WERI-Rb-1 (cell line): ENCODE data around the gene ALDOA.

Experiments
- DNase-seq: peaks from one replicate; pipeline ENCODE4 v3.0.0-alpha.2; 2020
- H3K27ac ChIP-seq: fragments of 250-450 bp; sonication (Bioruptor Pico); 2 replicates; pipeline ENCODE4 v1.5.1; 2020; ENCODE audit warnings: mild to moderate bottlenecking, moderate library complexity
- H3K27me3 ChIP-seq: fragments of 250-450 bp; sonication (Bioruptor Pico); 2 replicates; pipeline ENCODE4 v1.5.1; 2021; ENCODE audit warnings: mild to moderate bottlenecking, low read depth, moderate library complexity; ENCODE audit not compliant: insufficient read depth, severe bottlenecking
- H3K36me3 ChIP-seq: fragments of 250-450 bp; sonication (Bioruptor Pico); 2 replicates; pipeline ENCODE4 v1.5.1; 2020; ENCODE audit warnings: mild to moderate bottlenecking, moderate library complexity
- H3K4me3 ChIP-seq: 2 replicates; pipeline ENCODE4 v1.5.1; 2011; ENCODE audit warnings: low read depth, mild to moderate bottlenecking, control low read depth, low read length
- H3K9me3 ChIP-seq: fragments of 250-450 bp; sonication (Bioruptor Pico); 2 replicates; pipeline ENCODE4 v1.5.1; 2021; ENCODE audit warnings: mild to moderate bottlenecking, moderate library complexity; ENCODE audit not compliant: severe bottlenecking
- TF ChIP-seq, protein P1 (sequence below): IDR thresholded peaks from 2 replicates; pipeline ENCODE4 v1.5.1; 2011; ENCODE audit warnings: low read depth, mild to moderate bottlenecking, control low read depth, inconsistent platforms, low read length

Gene ALDOA

DNA sequence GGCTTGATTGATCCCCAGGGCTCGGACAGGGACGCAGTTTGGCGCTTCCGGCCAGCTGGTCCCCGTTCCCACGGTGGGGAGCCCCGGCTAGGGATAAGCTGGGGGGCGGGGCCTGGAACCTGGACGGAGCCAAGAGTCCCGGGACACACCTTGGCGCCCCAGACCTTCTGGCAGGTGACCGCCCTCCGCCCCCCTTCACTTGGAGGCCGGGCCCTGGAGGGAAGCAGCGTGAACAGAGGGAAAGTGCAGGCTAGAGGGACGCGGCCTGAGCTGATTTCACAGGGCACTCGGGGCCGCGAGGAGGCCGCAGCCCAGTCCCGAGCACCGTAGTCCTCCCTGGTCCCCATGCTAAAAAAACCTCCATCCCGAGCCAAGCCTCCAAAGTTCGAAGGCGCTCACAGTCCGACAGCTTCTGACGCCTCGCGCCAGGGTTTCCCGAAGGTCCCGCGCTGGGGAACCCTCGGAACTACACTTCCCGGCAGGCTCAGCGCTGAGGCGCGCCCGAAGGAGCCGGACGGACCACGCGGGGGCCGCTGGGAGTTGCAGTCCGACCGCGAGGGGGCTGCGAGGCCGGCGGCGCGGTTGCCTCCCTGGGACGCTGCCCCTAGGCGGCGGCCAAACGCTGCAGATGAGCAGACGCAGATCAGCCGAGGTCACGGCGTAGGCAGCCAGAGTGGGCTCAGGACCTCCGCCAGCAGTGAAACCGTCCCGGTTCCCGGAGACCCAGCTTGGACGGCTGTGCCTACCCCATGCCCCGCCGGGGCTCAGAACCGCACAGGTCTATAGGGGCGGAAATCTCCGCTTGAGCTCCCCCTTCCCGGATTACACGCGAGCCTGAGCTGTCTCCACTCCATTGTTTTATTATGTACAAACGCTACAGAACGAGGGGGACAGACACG, 26.2 kb downstream of the ALDOA start, which contains the start of gene TBX6:
Gene TBX6, minus strand, starts transcription at position 451 of the 899 bp plus-strand sequence. CDS start 731 bp downstream, outside the sequence.
- TF ChIP-seq, protein P1, sequence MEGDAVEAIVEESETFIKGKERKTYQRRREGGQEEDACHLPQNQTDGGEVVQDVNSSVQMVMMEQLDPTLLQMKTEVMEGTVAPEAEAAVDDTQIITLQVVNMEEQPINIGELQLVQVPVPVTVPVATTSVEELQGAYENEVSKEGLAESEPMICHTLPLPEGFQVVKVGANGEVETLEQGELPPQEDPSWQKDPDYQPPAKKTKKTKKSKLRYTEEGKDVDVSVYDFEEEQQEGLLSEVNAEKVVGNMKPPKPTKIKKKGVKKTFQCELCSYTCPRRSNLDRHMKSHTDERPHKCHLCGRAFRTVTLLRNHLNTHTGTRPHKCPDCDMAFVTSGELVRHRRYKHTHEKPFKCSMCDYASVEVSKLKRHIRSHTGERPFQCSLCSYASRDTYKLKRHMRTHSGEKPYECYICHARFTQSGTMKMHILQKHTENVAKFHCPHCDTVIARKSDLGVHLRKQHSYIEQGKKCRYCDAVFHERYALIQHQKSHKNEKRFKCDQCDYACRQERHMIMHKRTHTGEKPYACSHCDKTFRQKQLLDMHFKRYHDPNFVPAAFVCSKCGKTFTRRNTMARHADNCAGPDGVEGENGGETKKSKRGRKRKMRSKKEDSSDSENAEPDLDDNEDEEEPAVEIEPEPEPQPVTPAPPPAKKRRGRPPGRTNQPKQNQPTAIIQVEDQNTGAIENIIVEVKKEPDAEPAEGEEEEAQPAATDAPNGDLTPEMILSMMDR, result peak; percentile 90
- H3K36me3 ChIP-seq, result peaks cover 17% of the 10 kb centered on the region
- peak; percentile 93 for DNase-seq
- H3K4me3 ChIP-seq, result peak within 1 kb of the TSS; percentile 48
- peak within 1 kb of the TSS; percentile 92 for H3K27ac ChIP-seq
- H3K9me3 ChIP-seq, result peaks cover 5% of the 10 kb centered on the region
- no peaks in the 10 kb centered on the region for H3K27me3 ChIP-seq

DNA sequence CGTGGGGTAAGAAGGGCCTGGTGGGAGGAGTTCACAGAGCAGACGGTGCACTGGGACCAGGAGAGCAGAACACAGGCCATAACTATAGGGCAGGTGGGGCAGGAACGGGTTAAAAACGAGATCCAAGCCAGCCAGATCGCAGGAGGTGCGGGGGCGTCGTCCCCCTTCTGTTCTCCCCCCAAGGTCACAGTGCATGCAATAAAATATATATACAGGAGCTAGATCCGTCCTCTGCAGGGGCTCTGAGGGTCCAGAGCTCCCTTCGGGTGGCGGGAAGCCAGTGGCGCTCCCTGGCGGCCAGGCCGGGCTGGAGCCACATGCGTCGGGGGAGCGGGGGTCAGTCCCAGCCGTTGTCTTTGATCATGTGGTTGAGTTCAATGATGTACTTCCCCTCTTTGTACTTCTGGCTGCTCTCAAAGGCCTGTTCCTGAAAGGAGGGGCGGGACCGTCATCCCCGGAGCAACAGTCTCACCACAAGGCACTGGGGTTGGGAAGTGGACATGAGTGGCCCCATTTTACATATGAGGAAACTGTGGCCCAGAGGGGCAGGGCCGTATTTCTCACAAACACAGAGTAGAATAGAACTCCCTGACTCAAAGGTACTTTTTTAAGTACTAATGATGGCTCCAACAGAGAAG, 26.9 kb downstream of the ALDOA start:
- TF ChIP-seq, protein P1, result peak; percentile 88
- H3K4me3 ChIP-seq, result peak overlapping the region; percentile 48
- DNase-seq, result peak; percentile 86
- peaks cover 20% of the 10 kb centered on the region for H3K36me3 ChIP-seq
- H3K9me3 ChIP-seq, result peaks cover 12% of the 10 kb centered on the region
- no peaks in the 10 kb centered on the region for H3K27me3 ChIP-seq
- peak overlapping the region; percentile 92 for H3K27ac ChIP-seq

DNA sequence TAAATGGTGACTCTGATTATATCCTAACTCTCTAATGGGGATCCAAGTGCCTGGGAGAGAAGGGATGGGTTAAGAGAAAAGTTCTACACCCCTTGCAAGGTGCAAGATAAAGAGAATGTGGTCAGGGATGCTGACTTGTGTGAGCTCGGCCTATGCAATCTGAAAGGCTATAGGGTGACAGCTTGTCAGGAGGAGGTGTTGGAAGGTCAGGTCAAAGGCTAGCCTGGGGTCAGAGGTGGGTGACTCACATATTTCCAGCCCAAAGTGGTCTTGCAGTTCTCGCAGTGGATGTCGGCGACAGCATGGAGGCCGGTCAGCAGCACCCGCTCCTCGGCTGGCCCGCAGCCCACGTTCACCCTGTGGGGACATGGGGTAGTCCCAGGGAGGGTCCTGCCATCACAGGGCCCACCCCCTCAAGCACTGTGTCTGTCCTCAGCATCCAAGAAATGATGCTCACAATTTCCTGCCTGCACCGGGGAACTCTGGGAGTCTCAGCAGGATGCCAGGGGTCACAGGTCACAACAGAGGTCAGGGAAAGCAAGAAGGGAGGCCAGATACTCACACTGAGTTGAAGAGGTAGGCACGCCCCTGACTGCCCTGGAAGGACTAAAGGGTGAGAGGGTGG, 29.1 kb downstream of the ALDOA start:
- no peak overlapping the region; the same call in 1 of the 2 replicates for H3K27ac ChIP-seq
- no peak overlapping the region for H3K4me3 ChIP-seq
- no peaks in the 10 kb centered on the region for H3K27me3 ChIP-seq
- TF ChIP-seq, protein P1, result no peak
- H3K9me3 ChIP-seq, result peaks cover 18% of the 10 kb centered on the region
- peaks cover 22% of the 10 kb centered on the region for H3K36me3 ChIP-seq
- no peak for DNase-seq

DNA sequence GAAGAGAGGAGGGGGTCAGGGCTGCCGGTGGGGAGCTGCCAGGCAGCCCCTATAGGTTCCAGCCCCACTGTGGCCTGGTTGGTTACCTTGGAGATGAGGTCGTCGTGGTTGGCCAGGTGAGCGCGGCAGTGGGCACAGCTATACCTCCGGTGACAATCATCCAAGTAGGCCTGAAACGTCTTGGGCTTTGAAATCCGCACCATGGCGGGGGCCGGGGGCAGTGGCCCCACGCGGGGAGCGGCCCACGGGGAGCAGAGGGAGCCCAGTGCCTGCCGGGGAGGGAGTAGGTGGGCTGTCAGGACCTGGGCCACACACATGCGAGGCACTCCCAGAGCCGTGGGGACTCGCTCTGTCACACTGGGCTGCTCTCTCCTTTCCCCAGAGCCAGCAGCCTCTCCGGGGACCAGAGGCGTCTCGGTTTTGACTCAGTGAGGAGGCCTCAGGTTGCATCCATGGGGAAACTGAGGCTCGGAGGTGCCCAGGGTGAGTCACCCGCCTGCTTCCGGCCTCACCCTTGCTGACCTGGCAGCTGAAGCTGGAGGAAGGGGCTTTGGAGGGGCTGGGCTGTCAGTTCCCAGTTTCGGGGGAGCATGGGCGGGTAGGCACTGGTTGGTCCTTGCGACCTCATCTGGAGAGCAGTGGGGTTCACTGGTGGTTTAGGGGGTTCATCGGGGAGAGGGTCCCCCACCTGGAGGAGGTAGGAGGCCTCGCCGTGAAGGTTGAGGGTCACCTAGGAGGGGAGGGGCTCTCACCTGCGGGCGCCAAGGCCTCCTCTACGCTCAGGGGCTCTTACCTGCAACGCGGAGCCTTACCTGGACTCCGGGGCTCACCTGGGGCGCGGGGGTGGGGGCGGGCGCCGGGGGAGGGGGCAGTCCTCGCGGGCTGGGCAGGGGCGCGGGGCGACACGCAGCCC, 29.9 kb downstream of the ALDOA start:
- Histone ChIP-seq H3K4me3 (peak overlapping the region; percentile 54), H3K36me3 (peaks cover 22% of the 10 kb centered on the region), H3K27ac (peak overlapping the region; percentile 77), H3K27me3 (no peaks in the 10 kb centered on the region), H3K9me3 (peaks cover 18% of the 10 kb centered on the region)
- DNase-seq, result no peak
- TF ChIP-seq, protein P1, result no peak
